ENCODE results near the gene GSE1. TPM values are rescaled to one million over a fixed set of nuclear protein-coding genes. Genes with fewer than 3 reads are reported as not detected.

Gene GSE1
- 100 to 1,000 TPM; 100 to 139 (median 120) TPM for total RNA-seq

DNA sequence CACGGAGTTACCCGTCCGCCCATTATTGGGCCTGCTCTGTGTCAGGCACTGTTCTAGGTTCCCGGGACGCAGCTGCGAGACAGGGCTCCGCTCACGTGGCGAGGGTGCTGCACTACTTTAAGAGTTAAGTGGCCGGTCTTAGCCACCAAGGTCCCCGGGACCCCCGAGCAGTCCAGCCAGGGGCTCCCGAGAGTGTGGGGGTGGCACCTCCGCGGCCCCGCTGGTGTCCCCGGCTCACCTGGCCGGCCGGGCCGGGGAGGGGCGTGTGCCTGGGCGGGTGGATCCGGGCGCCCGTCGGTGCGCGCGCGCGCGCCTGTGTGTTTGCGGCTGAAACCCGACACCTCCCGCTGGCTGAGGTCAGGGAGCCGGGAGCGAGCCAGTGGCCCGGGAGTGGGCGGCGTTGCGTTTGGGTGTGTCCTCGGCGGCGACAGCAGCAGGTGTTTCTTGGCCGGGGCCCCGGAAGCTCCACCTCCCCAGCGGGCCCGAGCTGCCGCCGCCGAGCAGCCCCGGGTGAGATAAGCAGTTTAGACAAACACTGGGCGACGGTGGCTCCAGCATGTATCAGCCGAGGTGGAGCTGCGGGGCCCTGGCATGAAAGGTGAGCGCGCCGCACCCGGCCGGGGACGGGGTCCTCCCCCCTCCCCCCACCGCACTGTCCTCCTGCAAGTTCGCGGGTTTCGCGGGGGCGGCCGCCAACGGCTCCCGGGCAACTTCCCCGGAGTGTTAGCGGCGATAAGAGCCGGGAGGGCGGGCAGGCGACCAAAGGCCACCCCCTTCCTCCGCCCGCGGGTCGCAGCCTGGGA, at the start of gene GSE1:
Gene GSE1 (plus strand): TSS at position 522 of the 803 bp plus-strand sequence. CDS start 70 bp downstream, at position 592.
- whole genome bisulfite sequencing, 2 donors (ENCODE audit: low coverage in 1 of 2) = 0% methylated on average over 37 of the region's 81 CpGs; no CpG with 5 or more reads in 1 of the 2 donors

DNA sequence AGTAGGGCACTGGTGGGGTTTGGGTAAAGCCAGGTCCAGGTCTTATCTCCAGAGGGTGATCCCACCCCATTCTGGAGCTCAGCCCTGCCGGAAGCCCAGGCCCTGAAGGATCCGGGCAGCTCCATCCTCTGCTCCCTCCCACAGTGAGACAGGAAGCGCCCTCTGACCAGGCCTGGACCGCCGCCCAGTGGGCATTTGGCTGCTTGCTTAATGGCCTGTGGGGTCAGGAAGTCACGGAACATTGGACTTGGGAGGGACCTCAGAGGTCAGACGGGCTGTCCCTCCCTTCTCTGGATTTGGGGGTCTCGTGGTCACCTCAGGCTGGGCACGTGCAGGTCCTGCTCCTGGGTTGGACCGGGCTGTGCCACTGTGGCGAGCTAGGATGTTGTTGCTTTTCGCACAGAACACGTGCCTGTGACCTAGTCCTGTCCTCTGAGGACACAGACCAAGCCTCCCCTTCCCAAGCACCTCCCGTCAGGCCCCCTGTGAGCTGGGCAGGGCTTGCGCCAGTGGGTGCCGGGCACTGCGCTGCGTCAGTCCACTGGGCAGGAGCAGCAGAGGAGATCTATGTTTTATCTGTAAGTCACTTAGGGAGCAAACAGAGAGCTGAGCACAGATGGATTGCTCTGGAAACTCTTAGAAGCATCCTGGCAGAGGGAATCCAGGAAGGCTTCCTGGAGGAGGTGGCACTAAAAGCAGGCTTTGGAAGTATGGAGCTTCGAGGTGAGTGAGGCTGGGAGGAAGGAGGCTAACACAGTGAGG, 49.4 kb upstream of the GSE1 start:
- H3K9me3 ChIP-seq = no peaks in the 10 kb centered on the region
- peak in 2 of 3 donors; percentile 57 to 60 for TF ChIP-seq POLR2AphosphoS5 (IDR thresholded peaks at IDR 0.05)
- no peak for TF ChIP-seq POLR2A (IDR thresholded peaks at IDR 0.05)
- TF ChIP-seq, protein P1, sequence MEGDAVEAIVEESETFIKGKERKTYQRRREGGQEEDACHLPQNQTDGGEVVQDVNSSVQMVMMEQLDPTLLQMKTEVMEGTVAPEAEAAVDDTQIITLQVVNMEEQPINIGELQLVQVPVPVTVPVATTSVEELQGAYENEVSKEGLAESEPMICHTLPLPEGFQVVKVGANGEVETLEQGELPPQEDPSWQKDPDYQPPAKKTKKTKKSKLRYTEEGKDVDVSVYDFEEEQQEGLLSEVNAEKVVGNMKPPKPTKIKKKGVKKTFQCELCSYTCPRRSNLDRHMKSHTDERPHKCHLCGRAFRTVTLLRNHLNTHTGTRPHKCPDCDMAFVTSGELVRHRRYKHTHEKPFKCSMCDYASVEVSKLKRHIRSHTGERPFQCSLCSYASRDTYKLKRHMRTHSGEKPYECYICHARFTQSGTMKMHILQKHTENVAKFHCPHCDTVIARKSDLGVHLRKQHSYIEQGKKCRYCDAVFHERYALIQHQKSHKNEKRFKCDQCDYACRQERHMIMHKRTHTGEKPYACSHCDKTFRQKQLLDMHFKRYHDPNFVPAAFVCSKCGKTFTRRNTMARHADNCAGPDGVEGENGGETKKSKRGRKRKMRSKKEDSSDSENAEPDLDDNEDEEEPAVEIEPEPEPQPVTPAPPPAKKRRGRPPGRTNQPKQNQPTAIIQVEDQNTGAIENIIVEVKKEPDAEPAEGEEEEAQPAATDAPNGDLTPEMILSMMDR (IDR thresholded peaks at IDR 0.05) = peak in 3 of 5 experiments; percentile 13 to 59 (median 20)
- no peaks in the 10 kb centered on the region for H3K27me3 ChIP-seq
- no peak overlapping the region for H3K4me3 ChIP-seq
- WGBS, 2 donors (ENCODE audit: low coverage in 1 of 2) = 61% methylated on average over 19 of the region's 19 CpGs; no CpG with 5 or more reads in 1 of the 2 donors
- no peaks in the 10 kb centered on the region for H3K36me3 ChIP-seq
- H3K4me1 ChIP-seq = peaks cover 56 to 94% (median 86%) of the 10 kb centered on the region in 4 donors
- DNase-seq = peak; percentile 87
- H3K27ac ChIP-seq = peak overlapping the region; percentile 81 to 98 (median 94)
- in situ Hi-C loops (cut with MboI; ENCODE audit: low pct_ligation_motif_present in 1 of 4, low pct_unique_long_range_greater_than_20kb in 1 of 4, low sequenced_read_pairs in 3 of 4) (no loop called here), intact Hi-C loops (cut with DNase I; ENCODE audit: low total_unique reads) (no loop called here)

More for the DNA sequence above, at the start of gene GSE1:
- Histone ChIP-seq H3K4me3 (peak within 1 kb of the TSS; percentile 61 to 71 (median 66)), H3K36me3 (no peaks in the 10 kb centered on the region), H3K9me3 (no peaks in the 10 kb centered on the region), H3K27ac (peak within 1 kb of the TSS; percentile 89 to 98 (median 94)), H3K27me3 (no peaks in the 10 kb centered on the region), H3K4me1 (peaks cover 40 to 87% (median 67%) of the 10 kb centered on the region in 4 donors)
- intact Hi-C loops (cut with DNase I; ENCODE audit: low total_unique reads) = loop anchor here (5.0 to 10.0 kb wide), 3 partner anchors 188 to 288 kb away; no protein-coding TSS in a partner anchor
- peak; percentile 98 for DNase-seq
- TF ChIP-seq EP300 (IDR thresholded peaks at IDR 0.05; ENCODE audit: low read depth) = peak; percentile 1
- TF ChIP-seq POLR2A (IDR thresholded peaks at IDR 0.05) = peak; percentile 95
- TF ChIP-seq, protein P1 (IDR thresholded peaks at IDR 0.05) = peak in 1 of 5 experiments; percentile 24
- TF ChIP-seq POLR2AphosphoS5 (IDR thresholded peaks at IDR 0.05) = peak; percentile 75 to 94 (median 93)
- in situ Hi-C loops (cut with MboI; ENCODE audit: low pct_ligation_motif_present in 1 of 4, low pct_unique_long_range_greater_than_20kb in 1 of 4, low sequenced_read_pairs in 3 of 4) = loop anchor here in 2 of 4 donors (25.0 kb wide), 1 partner anchor 176 kb away; no protein-coding TSS in a partner anchor

DNA sequence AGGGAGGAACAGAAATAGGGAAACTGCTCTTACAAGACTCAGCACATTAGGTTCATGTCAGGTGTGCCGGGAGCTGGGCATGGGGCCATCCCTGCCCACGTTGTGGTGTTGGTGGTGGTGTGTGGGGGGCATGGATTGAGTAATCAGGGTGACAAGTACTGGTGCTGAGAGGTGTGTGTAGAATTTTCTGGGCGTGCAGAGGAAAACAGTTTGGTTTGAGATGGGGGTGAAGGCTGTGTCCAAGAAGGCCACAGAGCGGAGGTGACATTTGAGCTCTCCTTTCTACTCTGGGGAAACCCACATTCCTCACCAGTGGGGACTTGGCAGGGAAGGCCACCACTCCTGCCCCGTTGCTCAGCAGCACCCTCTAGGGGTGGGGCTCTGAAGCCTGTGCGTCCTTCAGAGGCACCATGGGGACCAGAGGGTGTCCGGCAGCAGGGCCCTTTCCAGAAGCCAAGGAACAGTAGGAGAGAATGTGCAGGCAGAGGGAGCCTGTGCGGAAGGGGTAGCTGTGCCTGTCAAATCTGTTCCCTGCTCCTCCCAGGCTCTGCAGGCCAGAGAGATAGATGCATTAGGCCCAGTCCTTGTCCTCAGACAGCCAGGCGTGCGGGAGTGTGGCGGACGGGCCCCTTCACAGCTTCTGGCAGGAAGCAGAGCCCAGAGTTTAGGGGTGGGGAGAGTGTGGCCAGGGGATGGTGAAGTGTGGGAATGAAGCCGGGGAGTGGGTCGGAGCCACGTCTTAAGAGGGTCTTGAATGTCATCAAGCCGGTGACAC, 48.7 kb upstream of the GSE1 start:
- Histone ChIP-seq H3K27me3 (no peaks in the 10 kb centered on the region), H3K4me1 (peaks cover 54 to 94% (median 86%) of the 10 kb centered on the region in 4 donors), H3K9me3 (no peaks in the 10 kb centered on the region), H3K27ac (peak overlapping the region; percentile 81 to 98 (median 94)), H3K4me3 (no peak overlapping the region), H3K36me3 (no peaks in the 10 kb centered on the region)
- peak; percentile 54 for DNase-seq
- TF ChIP-seq EP300 (IDR thresholded peaks at IDR 0.05; ENCODE audit: low read depth) = no peak
- TF ChIP-seq POLR2A (IDR thresholded peaks at IDR 0.05) = no peak
- TF ChIP-seq, protein P1 (IDR thresholded peaks at IDR 0.05) = peak; percentile 38 to 52 (median 50)
- no peak for TF ChIP-seq POLR2AphosphoS5 (IDR thresholded peaks at IDR 0.05)
- 82% methylated on average over 2 to 16 of the region's 16 CpGs for WGBS, 2 donors (ENCODE audit: low coverage in 1 of 2)
- intact Hi-C loops (cut with DNase I; ENCODE audit: low total_unique reads) (no loop called here), in situ Hi-C loops (cut with MboI; ENCODE audit: low pct_ligation_motif_present in 1 of 4, low pct_unique_long_range_greater_than_20kb in 1 of 4, low sequenced_read_pairs in 3 of 4) (no loop called here)
